Activated naive CD4-positive, alpha-beta T cell treated with anti-CD3 and anti-CD28 coated beads, Interleukin-2, amount 50 U/mL, for 16 hours (primary cell): ENCODE data around the gene UBE2G2.

Experiments
- DNase-seq: peaks from one replicate; pipeline ENCODE4 v3.0.0-alpha.2; 2020

The UBE2G2 gene, protein sequence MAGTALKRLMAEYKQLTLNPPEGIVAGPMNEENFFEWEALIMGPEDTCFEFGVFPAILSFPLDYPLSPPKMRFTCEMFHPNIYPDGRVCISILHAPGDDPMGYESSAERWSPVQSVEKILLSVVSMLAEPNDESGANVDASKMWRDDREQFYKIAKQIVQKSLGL

DNA sequence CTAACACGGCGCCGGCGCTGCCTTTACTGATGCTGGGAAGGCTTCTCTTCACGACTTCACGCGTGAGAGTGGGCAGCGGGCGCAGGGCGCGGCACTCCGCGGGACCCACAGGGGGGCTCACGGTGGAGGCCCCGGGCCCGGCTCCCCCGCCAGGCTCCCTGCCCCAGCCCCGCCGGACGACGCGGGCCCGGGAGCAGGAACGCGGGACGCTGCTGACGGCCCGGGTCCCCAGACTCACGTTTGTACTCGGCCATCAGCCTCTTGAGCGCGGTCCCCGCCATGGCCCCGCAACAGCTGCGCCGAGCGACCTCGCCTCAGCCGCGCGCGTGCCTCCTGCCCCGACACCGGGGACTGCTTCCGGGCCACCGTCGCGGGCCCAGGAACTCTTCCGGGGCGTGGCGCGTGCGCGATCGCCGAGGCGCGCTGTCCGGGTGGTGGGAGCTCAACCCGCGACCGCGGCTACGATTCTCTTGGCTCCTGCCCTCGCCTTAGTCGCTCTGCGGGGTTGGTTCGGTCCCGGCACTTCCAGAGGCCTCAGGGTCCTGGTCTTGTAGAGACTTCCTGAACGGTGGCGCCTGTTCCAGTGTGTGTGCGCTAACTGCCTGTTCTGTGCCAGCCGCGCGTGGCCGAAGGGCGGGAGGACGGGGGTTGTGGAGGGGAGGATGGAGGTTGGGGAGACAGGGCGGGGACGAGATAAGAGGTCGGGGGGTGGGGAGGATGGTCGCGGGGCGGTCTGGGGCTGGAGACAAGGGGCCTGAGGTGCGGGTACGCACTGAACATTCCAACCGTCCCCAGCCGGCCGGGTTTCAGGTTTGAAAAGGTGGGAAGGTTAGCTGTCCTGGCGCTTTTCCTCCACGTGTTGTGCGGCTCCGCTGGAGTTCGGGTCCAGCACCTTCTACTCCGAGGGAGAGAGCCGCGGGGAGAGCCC is at the start of gene UBE2G2:
Gene UBE2G2 (minus strand): TSS at position 353 of the 928 bp plus-strand sequence. CDS start 72 bp downstream, at position 281.
- peak; percentile 89 for DNase-seq

- DNase-seq, result no peak
Observed at GRCh38 chr21:44850905-44851657, 49.5 kb upstream of the UBE2G2 start.

DNA sequence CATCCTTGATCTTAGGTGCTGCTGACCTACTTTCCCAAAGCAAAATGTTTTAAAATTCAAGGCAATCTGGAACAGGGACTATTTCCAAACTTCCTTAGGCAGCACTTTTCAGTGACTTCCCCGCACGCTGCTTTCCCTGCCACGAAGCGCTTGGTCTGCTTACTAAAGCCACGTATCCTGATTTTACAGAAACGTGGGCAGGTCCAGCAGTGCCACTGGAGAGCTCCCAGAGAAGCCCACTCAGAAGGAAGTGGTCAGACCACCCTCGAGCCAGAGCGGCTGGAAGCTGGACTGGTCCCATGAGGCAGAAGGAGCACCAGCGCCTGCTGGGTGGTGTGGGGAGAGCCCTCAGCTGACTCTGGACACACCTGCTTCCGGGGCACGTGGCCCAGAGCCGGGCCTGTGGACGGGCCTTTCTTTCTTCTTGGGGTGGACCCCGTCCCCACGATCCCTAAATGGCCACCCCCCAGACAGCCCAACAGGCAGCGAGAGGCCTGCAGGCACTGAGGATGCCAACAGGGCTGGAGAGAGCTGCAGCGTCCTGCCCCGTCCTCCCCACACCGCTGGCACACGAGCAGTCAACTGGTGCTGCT is 48.7 kb upstream of the UBE2G2 start:
- no peak for DNase-seq

GRCh38 chr21:44849616-44850130 is 48.1 kb upstream of the UBE2G2 start:
- no peak for DNase-seq

DNA sequence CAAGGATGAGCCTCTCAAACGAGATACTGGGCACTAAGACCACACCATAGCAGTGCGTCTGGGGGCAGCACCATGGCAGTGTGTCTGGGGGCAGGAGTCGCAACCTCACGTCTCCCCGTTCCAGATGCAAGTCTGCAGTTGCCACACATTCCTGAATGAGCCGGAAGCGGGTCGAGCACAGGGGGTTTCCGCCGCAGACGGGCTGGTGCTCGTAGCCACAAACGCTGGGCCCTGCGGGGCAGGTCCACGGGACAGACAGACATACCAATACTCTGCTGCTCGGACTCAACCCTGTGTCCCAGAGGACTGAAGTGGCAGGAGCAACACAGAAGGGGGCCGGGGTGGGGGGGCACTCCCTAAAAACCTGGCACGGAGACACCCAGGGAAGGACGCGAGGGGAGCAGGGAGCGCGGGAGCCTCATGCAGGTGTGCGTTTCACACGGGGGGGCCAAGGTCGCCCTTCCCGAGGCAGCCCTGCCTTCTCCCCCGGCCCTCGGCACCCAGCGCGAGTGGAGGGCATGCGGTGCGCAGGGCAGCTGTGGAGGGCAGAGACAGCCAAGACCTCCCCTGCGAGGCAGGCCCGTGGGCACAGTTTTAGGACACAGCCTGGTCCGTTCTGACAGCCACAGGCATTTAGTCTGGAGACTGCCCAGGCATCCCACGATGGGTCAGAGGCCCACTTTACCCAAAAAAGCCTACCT is 47.4 kb upstream of the UBE2G2 start:
- no peak for DNase-seq

- no peak for DNase-seq
Observed at GRCh38 chr21:44847261-44848056, 45.8 kb upstream of the UBE2G2 start.

DNA sequence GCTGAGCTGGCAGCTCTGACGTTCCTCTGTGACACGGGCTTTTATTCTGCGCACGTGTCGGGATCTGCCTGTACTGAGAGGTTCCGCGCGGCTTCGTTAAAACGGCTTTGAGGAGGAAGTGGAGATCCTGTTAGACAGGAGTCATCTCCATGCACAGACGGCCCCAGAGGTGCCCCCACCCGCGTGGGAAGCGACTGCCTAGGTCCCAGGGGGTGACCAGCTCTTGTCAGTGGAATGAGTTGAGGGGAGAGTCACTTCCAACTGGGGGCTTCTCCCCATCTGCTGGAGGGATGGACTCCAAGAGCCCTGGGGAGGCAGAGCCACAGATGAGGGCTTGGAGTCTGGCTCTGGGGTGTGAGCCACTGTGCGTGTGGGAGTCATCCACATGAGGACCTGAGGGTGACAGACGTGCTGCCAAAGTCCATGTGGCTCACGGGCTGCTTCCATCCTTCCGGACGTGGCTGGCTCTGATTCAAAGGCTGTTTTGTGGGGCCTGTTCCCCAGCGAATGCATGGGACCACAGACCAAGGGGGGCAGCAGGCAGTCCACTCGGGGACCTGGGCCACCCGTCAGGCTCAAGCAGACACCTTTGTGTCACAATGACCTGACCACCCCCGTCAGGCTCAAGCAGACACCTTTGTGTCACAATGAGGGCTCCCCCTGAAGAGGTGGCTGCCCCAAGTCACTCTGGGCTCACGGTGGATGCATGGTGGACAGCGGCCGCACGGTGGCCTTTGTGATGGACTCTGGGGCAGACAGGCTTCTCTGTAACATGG is 45.1 kb upstream of the UBE2G2 start:
- peak; percentile 57 for DNase-seq

DNA sequence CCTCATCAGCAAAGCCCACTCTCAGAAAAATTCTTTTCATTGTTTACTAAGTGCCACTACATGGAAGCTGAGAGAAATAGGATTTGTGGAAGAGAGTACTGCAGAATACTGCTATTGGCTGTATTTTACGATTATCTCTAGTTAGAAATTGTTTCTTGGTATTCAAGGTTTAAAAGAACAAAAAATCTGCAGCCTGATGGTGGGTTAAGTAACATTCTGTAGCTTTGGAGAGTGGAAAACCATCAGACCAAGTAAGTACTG is 44.5 kb upstream of the UBE2G2 start:
- no peak for DNase-seq

DNA sequence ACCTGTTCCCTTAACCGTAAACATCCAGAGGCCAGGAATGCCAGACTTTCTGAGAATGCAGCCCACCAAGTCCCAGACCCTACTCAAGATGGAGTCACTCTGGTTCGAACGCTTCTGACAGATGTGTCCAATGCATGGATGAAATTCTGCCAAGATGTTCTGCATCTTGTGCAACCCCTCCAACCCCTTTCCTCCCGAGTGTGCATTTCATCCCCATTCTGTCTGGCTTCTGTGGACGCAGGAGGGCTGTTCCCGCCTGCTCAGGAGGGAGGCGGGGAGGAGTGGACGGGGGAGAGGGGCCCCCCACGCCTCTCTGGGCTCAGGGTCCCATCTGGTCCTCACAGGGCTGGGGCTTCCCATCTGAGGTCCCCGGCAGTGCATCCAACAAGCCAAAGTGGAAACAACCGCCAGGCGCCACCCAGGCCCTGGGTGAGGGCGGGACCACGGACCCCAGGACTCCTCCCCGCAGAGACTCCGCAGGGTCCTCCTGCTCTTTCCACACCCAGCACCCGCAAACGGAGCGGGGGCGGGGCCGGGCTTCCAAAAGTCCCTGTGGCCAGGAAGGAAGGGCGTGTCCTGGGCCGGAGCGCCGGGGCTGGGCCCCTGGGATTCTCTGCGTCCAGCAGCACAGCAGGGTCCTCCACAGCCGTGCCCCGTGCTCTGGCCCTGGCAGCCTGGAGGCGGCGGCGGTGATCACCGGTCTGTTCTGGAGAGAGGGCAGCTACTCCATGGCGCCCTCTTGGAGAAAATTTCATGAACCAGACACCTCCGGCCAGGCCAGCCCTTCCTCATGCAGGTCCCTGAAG is 44.0 kb upstream of the UBE2G2 start:
- DNase-seq, result peak; percentile 62

DNA sequence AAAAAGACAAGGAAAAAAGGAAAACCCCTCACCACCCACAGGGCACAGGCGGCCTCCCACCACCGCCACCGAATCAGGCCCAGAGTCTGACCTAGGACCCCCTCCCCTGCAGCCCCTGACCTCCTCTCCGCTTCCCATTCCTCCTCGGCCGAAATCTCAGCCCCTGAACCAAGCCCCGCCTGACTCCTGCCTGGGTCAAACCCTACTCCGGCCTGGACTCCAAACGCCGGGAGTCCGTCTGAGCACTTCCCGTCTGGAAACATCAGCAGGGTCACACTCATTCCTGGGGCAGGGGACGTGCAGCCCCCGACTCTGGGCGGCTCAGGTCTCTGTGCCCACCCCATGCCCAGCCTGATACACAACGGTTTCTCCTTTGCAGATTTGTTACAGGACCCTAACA is 42.6 kb upstream of the UBE2G2 start:
- DNase-seq, result no peak

- no peak for DNase-seq
Observed at GRCh38 chr21:44842721-44843445, 41.3 kb upstream of the UBE2G2 start.

- DNase-seq, result no peak
Observed at GRCh38 chr21:44842087-44842486, 40.5 kb upstream of the UBE2G2 start.

GRCh38 chr21:44840771-44841170 is 39.2 kb upstream of the UBE2G2 start:
- DNase-seq, result no peak

DNA sequence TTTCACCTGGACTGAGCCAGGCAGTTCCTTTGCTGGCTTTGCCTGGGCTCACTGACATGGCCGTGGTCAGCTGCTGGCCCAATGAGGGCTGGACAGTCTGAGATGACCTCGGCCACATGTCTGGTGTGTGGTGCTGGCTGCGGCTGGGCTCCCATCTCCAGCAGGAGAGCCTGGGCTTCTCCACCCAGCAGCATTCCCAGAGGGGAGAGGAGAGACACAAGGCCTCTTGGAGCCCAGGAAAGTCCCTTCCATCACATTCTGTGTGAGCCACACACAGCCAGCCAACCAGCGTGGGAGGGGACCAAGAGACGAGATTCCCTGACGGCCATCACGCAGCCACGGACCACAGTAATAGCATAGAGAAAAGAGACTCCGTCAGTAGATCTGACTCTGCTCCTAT is 37.3 kb upstream of the UBE2G2 start:
- DNase-seq, result no peak

GRCh38 chr21:44838039-44838895 is 36.6 kb upstream of the UBE2G2 start:
- no peak for DNase-seq

GRCh38 chr21:44837537-44837936 is 35.9 kb upstream of the UBE2G2 start:
- DNase-seq, result no peak

DNA sequence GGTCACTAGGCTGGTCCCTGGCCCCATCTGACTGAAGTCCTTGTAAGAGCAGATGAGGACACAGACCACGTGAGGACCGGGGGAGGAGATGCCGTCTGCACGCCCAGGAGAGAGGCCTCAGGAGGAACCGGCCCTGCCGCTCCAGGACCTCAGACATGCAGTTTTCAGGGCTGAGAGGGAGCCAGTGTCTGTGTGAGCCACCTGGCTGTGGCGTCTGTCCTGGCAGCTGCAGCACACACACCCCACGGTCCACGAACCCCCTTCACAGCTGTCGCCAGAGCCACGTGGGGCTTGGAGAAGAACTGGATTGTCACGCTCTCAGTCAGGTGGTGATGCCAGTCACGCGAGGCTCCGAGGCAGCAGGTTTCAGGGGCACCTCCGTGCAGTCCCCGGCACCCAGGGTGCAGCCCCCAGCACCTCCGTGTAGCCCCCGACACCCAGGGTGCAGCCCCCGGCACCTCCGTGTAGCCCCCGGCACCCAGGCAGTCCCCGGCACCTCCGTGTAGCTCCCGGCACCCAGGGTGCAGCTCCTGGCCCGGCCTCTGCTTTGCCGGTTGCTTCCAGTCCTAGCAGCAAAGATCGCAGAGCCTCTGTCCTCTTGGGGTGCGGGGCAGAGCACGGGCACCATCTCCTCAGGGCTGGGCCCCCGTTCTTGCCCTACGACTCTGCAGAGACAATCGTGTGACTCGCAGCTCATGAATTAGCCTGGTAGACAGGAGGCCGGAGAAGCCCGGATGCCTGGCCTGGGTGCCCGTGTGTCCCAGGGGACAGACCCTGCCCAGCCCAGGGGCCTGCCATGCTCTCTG is 35.2 kb upstream of the UBE2G2 start:
- no peak for DNase-seq

- no peak for DNase-seq
Observed at GRCh38 chr21:44836349-44836665, 34.7 kb upstream of the UBE2G2 start.
